ENCODE results near the gene UTP3.

- TF ChIP-seq EZH2 (IDR thresholded peaks at IDR 0.05; ENCODE audit: low read depth) (no peak), CTCF (conservative IDR thresholded peaks at IDR 0.05) (no peak)
Observed at GRCh38 chr4:70725633-70726032, 37.3 kb downstream of the UTP3 start.
